Breast epithelium (tissue), 3 donors: ENCODE results near the gene CNTD1.
"Not testable (repeated sequence)": the region's sequence is repeated elsewhere in the genome, so short reads cannot be mapped to it uniquely, and the experiment has no call there.

ENCODE experiments used
- CTCF ChIP-seq, 3 donors: fragments of 450-650 bp; IDR thresholded peaks; one replicate each; pipeline ENCODE4 v1.5.1; 2016 to 2017; ENCODE audit warnings: antibody characterized with exemption in 3 of 3, mild to moderate bottlenecking in 3 of 3, moderate library complexity in 3 of 3
- POLR2A ChIP-seq: fragments of 450-650 bp; IDR thresholded peaks from one replicate; pipeline ENCODE4 v1.6.1; 2016; ENCODE audit warnings: antibody characterized with exemption, mild to moderate bottlenecking, moderate library complexity
- POLR2AphosphoS5 ChIP-seq, 3 donors: sonication (generic); formaldehyde crosslinking; IDR thresholded peaks; one replicate each; pipeline ENCODE4 v1.6.1; 2017; ENCODE audit warnings: antibody characterized with exemption in 3 of 3

GRCh38 chr17:42769964-42770363, 28.7 kb upstream of the CNTD1 start:
- TF ChIP-seq CTCF (IDR thresholded peaks at IDR 0.05); POLR2A; POLR2AphosphoS5 (IDR thresholded peaks at IDR 0.05): not testable (repeated sequence)
